Hepatic stellate cell (primary cell): ENCODE results near the gene TSACC.

Experiments
- DNase-seq: peaks from one replicate; pipeline ENCODE4 v3.0.0; 2011; ENCODE audit warnings: low spot score

Gene TSACC

GRCh38 chr1:156376146-156376545, 37.8 kb downstream of the TSACC start:
- DNase-seq = no peak

GRCh38 chr1:156376958-156377919, 38.9 kb downstream of the TSACC start:
- no peak for DNase-seq

- DNase-seq = no peak
Measured at GRCh38 chr1:156378557-156378956, 40.2 kb downstream of the TSACC start.

- peak; percentile 60 for DNase-seq
Measured at GRCh38 chr1:156379420-156380165, 41.3 kb downstream of the TSACC start.

GRCh38 chr1:156382561-156382960, 44.2 kb downstream of the TSACC start:
- DNase-seq = no peak

- peak; percentile 84 for DNase-seq
Measured at GRCh38 chr1:156383023-156383422, 44.7 kb downstream of the TSACC start.

GRCh38 chr1:156384007-156384406, 45.7 kb downstream of the TSACC start:
- no peak for DNase-seq

GRCh38 chr1:156384658-156385057, 46.3 kb downstream of the TSACC start:
- DNase-seq = no peak

GRCh38 chr1:156385534-156386031, 47.3 kb downstream of the TSACC start:
- peak; percentile 82 for DNase-seq

- DNase-seq = no peak
Measured at GRCh38 chr1:156386134-156386901, 48.0 kb downstream of the TSACC start.

GRCh38 chr1:156386949-156387869, 48.9 kb downstream of the TSACC start:
- no peak for DNase-seq

- DNase-seq = no peak
Measured at GRCh38 chr1:156387870-156388173, 49.5 kb downstream of the TSACC start.

GRCh38 chr1:156388174-156389137, 50.1 kb downstream of the TSACC start:
- DNase-seq = no peak

GRCh38 chr1:156389311-156389710, 51.0 kb downstream of the TSACC start:
- DNase-seq = no peak

GRCh38 chr1:156390469-156391365, 52.4 kb downstream of the TSACC start:
- DNase-seq = no peak

- no peak for DNase-seq
Measured at GRCh38 chr1:156391366-156391677, 53.0 kb downstream of the TSACC start.

GRCh38 chr1:156391701-156392100, 53.4 kb downstream of the TSACC start:
- DNase-seq = no peak

GRCh38 chr1:156392452-156392853, 54.1 kb downstream of the TSACC start:
- no peak for DNase-seq

GRCh38 chr1:156393095-156393494, 54.8 kb downstream of the TSACC start:
- no peak for DNase-seq
